D721Med (cell line): ENCODE measurements around the gene SPSB1.

ENCODE experiments used
- DNase-seq: peaks from one replicate; pipeline ENCODE4 v3.0.0; 2011; ENCODE audit warnings: low spot score; ENCODE audit not compliant: insufficient read length
- FAIRE-seq: peaks from 2 replicates; lab custom pipeline; 2011; peaks lifted over from hg19 to GRCh38; lab: Jason Lieb, UNC
- CTCF ChIP-seq: IDR thresholded peaks from 2 replicates; pipeline ENCODE4 v1.5.1; 2012; ENCODE audit warnings: mild to moderate bottlenecking, control low read depth; ENCODE audit not compliant: insufficient read depth; ENCODE audit errors: missing control alignments

Gene SPSB1

GRCh38 chr1:9265037-9265436 lies 27.7 kb upstream of the SPSB1 start:
- no peak for FAIRE-seq
- TF ChIP-seq CTCF: no peak
- DNase-seq: no peak

- TF ChIP-seq CTCF: no peak
- DNase-seq: no peak
- no peak for FAIRE-seq
Measured at GRCh38 chr1:9265968-9266367, 26.7 kb upstream of the SPSB1 start.

GRCh38 chr1:9267352-9267686 lies 25.4 kb upstream of the SPSB1 start:
- no peak for FAIRE-seq
- no peak for DNase-seq
- TF ChIP-seq CTCF: no peak

- FAIRE-seq (no peak), DNase-seq (no peak)
- TF ChIP-seq CTCF: no peak
Measured at GRCh38 chr1:9267827-9268581, 24.7 kb upstream of the SPSB1 start.

GRCh38 chr1:9269078-9269501 lies 23.6 kb upstream of the SPSB1 start:
- FAIRE-seq (no peak), DNase-seq (no peak)
- TF ChIP-seq CTCF: no peak

- FAIRE-seq (no peak), DNase-seq (no peak)
- TF ChIP-seq CTCF: no peak
Measured at GRCh38 chr1:9269721-9270120, 23.0 kb upstream of the SPSB1 start.

GRCh38 chr1:9270290-9270883 lies 22.3 kb upstream of the SPSB1 start:
- DNase-seq: no peak
- TF ChIP-seq CTCF: no peak
- no peak for FAIRE-seq
